GM12878 (cell line): Measurements from ENCODE around the gene TNFAIP2.

Experiments used
- BMI1 ChIP-seq: fragments of 450-650 bp; IDR thresholded peaks from 2 replicates; pipeline ENCODE4 v1.6.1; 2016; ENCODE audit warnings: mild to moderate bottlenecking, moderate library complexity, borderline replicate concordance
- CREM ChIP-seq: IDR thresholded peaks from 2 replicates; pipeline ENCODE4 v1.6.1; 2014; ENCODE audit warnings: antibody characterized with exemption, low read depth
- EP300 ChIP-seq, 2 experiments: fragments of 150-350 bp in 1 of 2; IDR thresholded peaks; 2 replicates each; pipeline ENCODE4 v1.6.1; 2011 to 2012; ENCODE audit warnings: low read depth in 2 of 2, low read length in 2 of 2, borderline replicate concordance in 1 of 2, improper control_type of control experiment in 1 of 2, inconsistent platforms in 1 of 2; ENCODE audit not compliant: control insufficient read depth in 1 of 2
- FOS ChIP-seq: IDR thresholded peaks from 3 replicates; pipeline ENCODE4 v1.6.1; 2011; ENCODE audit warnings: borderline replicate concordance; ENCODE audit not compliant: insufficient read length; ENCODE audit errors: extremely low read depth
- HDAC6 ChIP-seq: fragments of 200-600 bp; sonication (generic); IDR thresholded peaks from one replicate; pipeline ENCODE4 v1.8.0; 2017; ENCODE audit warnings: antibody characterized with exemption; ENCODE audit not compliant: unreplicated experiment
- IKZF1 ChIP-seq: fragments of 450-650 bp; conservative IDR thresholded peaks from 2 replicates; pipeline ENCODE4 v1.6.1; 2017; ENCODE audit warnings: antibody characterized with exemption, mild to moderate bottlenecking
- MTA2 ChIP-seq: fragments of 450-650 bp; IDR thresholded peaks from 2 replicates; pipeline ENCODE4 v1.6.1; 2016; ENCODE audit warnings: low read depth, mild to moderate bottlenecking, moderate library complexity
- SMC3 ChIP-seq: IDR thresholded peaks from 2 replicates; pipeline ENCODE4 v1.6.1; 2011; ENCODE audit warnings: low read length, improper control_type of control experiment, borderline replicate concordance
- SPI1 ChIP-seq: IDR thresholded peaks from 2 replicates; pipeline ENCODE4 v1.6.1; 2011; ENCODE audit warnings: low read depth, mild to moderate bottlenecking, low read length, moderate library complexity, borderline replicate concordance; ENCODE audit not compliant: insufficient read depth
- TBL1XR1 ChIP-seq: IDR thresholded peaks from 2 replicates; pipeline ENCODE4 v1.6.1; 2012; ENCODE audit warnings: low read depth, low read length, improper control_type of control experiment
- TF ChIP-seq, protein P1 (sequence below), 3 experiments: IDR thresholded peaks in 2 of 3; conservative IDR thresholded peaks in 1 of 3; 2 replicates each; pipeline ENCODE4 v1.5.1; 2011; ENCODE audit warnings: low read depth in 3 of 3, low read length in 3 of 3, mild to moderate bottlenecking in 3 of 3, control low read depth in 2 of 3, moderate library complexity in 2 of 3, inconsistent platforms in 1 of 3, mixed read lengths in 1 of 3; ENCODE audit not compliant: control insufficient read depth in 2 of 3, insufficient read depth in 1 of 3; ENCODE audit errors: extremely low read depth in 1 of 3
- TF ChIP-seq, protein P2 (sequence below): IDR thresholded peaks from 2 replicates; pipeline ENCODE4 v1.6.1; 2011; ENCODE audit warnings: mild to moderate bottlenecking, low read depth, low read length, moderate library complexity; ENCODE audit not compliant: insufficient replicate concordance

DNA sequence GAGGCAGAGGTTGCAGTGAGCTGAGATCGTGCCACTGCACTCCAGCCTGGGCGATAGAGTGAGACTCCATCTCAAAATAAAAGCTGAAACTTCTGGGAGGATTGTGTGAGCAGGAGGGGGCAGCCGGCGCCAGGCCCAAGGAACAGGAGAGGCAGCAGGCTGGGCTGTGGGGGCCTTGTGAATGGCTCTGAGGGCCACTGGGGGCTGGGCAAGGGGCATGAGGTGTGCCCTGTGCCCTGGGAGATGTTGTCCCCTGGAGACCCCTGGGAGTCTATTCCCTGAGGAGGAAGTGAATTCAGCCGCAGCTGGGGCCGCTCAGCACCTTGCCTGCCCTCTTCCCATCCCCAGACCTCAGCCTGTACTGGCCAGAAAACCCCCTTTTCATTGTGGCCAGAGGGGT, 34.3 kb upstream of the TNFAIP2 start:
- TF ChIP-seq, protein P1, sequence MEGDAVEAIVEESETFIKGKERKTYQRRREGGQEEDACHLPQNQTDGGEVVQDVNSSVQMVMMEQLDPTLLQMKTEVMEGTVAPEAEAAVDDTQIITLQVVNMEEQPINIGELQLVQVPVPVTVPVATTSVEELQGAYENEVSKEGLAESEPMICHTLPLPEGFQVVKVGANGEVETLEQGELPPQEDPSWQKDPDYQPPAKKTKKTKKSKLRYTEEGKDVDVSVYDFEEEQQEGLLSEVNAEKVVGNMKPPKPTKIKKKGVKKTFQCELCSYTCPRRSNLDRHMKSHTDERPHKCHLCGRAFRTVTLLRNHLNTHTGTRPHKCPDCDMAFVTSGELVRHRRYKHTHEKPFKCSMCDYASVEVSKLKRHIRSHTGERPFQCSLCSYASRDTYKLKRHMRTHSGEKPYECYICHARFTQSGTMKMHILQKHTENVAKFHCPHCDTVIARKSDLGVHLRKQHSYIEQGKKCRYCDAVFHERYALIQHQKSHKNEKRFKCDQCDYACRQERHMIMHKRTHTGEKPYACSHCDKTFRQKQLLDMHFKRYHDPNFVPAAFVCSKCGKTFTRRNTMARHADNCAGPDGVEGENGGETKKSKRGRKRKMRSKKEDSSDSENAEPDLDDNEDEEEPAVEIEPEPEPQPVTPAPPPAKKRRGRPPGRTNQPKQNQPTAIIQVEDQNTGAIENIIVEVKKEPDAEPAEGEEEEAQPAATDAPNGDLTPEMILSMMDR (IDR thresholded peaks at IDR 0.05 in 2 of 3, conservative IDR thresholded peaks at IDR 0.05 in 1 of 3; ENCODE audit: control insufficient read depth in 2 of 3, extremely low read depth in 1 of 3, insufficient read depth in 1 of 3, low read depth in 3 of 3, low read length in 3 of 3): no peak
- TF ChIP-seq EP300 (IDR thresholded peaks at IDR 0.05; ENCODE audit: borderline replicate concordance in 1 of 2, control insufficient read depth in 1 of 2, low read depth in 2 of 2, low read length in 2 of 2) (no peak), HDAC6 (no peak), SPI1 (no peak), TBL1XR1 (no peak), IKZF1 (no peak), FOS (no peak), MTA2 (no peak), SMC3 (no peak), BMI1 (no peak), CREM (no peak)
- TF ChIP-seq, protein P2, sequence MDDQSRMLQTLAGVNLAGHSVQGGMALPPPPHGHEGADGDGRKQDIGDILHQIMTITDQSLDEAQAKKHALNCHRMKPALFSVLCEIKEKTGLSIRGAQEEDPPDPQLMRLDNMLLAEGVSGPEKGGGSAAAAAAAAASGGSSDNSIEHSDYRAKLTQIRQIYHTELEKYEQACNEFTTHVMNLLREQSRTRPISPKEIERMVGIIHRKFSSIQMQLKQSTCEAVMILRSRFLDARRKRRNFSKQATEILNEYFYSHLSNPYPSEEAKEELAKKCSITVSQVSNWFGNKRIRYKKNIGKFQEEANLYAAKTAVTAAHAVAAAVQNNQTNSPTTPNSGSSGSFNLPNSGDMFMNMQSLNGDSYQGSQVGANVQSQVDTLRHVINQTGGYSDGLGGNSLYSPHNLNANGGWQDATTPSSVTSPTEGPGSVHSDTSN: no peak
